ENCODE results near the gene MPV17. TPM values are rescaled to one million over a fixed set of nuclear protein-coding genes. Genes with fewer than 3 reads are reported as not detected.

The MPV17 gene
- total RNA-seq, 2 donors from 2014 or later, result 46.6 to 59.6 TPM

- Mint-ChIP-seq H3K4me1 (peaks cover 18% of the 10 kb centered on the region), H3K27me3 (ENCODE audit: insufficient read depth) (no peaks in the 10 kb centered on the region)
- WGBS, 2 experiments (ENCODE audit: insufficient coverage in 1 of 2, insufficient read length in 1 of 2), result 98% methylated on average over 3 of the region's 3 CpGs; no CpG with 5 or more reads in 1 of the 2 experiments
These were observed 34.3 kb downstream of the MPV17 start for GRCh38 chr2:27288610-27289009.

GRCh38 chr2:27285481-27285880 is 37.4 kb downstream of the MPV17 start:
- H3K4me3 Mint-ChIP-seq, result no peak overlapping the region
- no peak for DNase-seq

More at GRCh38 chr2:27288610-27289009, 34.3 kb downstream of the MPV17 start:
- H3K27ac ChIP-seq (ENCODE audit: low read depth, low read length), result no peak overlapping the region
- no peak overlapping the region for H3K9ac ChIP-seq (ENCODE audit: extremely low read depth, low read length, poor library complexity, severe bottlenecking)
- Mint-ChIP-seq H3K27ac (no peak overlapping the region), H3K4me3 (no peak overlapping the region), H3K9me3 (no peaks in the 10 kb centered on the region), H3K36me3 (ENCODE audit: low read depth) (no peaks in the 10 kb centered on the region)
- TF ChIP-seq CTCF (conservative IDR thresholded peaks at IDR 0.05), result no peak
- H3K9me3 ChIP-seq (ENCODE audit: control insufficient read depth, low read length), result no peaks in the 10 kb centered on the region
- no peak for DNase-seq
- H3K4me3 ChIP-seq (ENCODE audit: low read length), result no peak overlapping the region
- H3K27me3 ChIP-seq (ENCODE audit: control insufficient read depth, insufficient read depth, low read length, poor library complexity, severe bottlenecking), result no peaks in the 10 kb centered on the region
- peaks cover 7% of the 10 kb centered on the region for H3K4me1 ChIP-seq (ENCODE audit: control insufficient read depth, insufficient read depth, low read length)
- no peaks in the 10 kb centered on the region for H3K36me3 ChIP-seq (ENCODE audit: control insufficient read depth, insufficient read depth, low read length)

GRCh38 chr2:27284996-27285395 is 37.9 kb downstream of the MPV17 start:
- DNase-seq, result no peak
- Mint-ChIP-seq H3K4me3 (no peak overlapping the region), H3K27ac (no peak overlapping the region), H3K36me3 (ENCODE audit: low read depth) (no peaks in the 10 kb centered on the region), H3K4me1 (peaks cover 19% of the 10 kb centered on the region), H3K9me3 (no peaks in the 10 kb centered on the region), H3K27me3 (ENCODE audit: insufficient read depth) (peaks cover 5% of the 10 kb centered on the region)
- no peak overlapping the region for H3K27ac ChIP-seq (ENCODE audit: low read depth, low read length)
- H3K9me3 ChIP-seq (ENCODE audit: control insufficient read depth, low read length), result no peaks in the 10 kb centered on the region
- WGBS, 2 experiments (ENCODE audit: insufficient coverage in 1 of 2, insufficient read length in 1 of 2), result 80 to 91% methylated on average over 1 of the region's 1 CpG
- no peak overlapping the region for H3K9ac ChIP-seq (ENCODE audit: extremely low read depth, low read length, poor library complexity, severe bottlenecking)
- H3K27me3 ChIP-seq (ENCODE audit: control insufficient read depth, insufficient read depth, low read length, poor library complexity, severe bottlenecking), result no peaks in the 10 kb centered on the region
- H3K4me3 ChIP-seq (ENCODE audit: low read length), result no peak overlapping the region
- TF ChIP-seq CTCF (conservative IDR thresholded peaks at IDR 0.05), result no peak
- H3K4me1 ChIP-seq (ENCODE audit: control insufficient read depth, insufficient read depth, low read length), result peaks cover 16% of the 10 kb centered on the region
- H3K36me3 ChIP-seq (ENCODE audit: control insufficient read depth, insufficient read depth, low read length), result no peaks in the 10 kb centered on the region

More at GRCh38 chr2:27285481-27285880, 37.4 kb downstream of the MPV17 start:
- TF ChIP-seq CTCF (conservative IDR thresholded peaks at IDR 0.05), result no peak
- Histone ChIP-seq H3K9ac (ENCODE audit: extremely low read depth, low read length, poor library complexity, severe bottlenecking) (no peak overlapping the region), H3K27me3 (ENCODE audit: control insufficient read depth, insufficient read depth, low read length, poor library complexity, severe bottlenecking) (no peaks in the 10 kb centered on the region), H3K27ac (ENCODE audit: low read depth, low read length) (no peak overlapping the region), H3K4me3 (ENCODE audit: low read length) (no peak overlapping the region), H3K36me3 (ENCODE audit: control insufficient read depth, insufficient read depth, low read length) (no peaks in the 10 kb centered on the region), H3K4me1 (ENCODE audit: control insufficient read depth, insufficient read depth, low read length) (peaks cover 16% of the 10 kb centered on the region), H3K9me3 (ENCODE audit: control insufficient read depth, low read length) (no peaks in the 10 kb centered on the region)
- WGBS, 2 experiments (ENCODE audit: insufficient coverage in 1 of 2, insufficient read length in 1 of 2), result 72 to 73% methylated on average over 5 to 6 of the region's 6 CpGs
- H3K9me3 Mint-ChIP-seq, result no peaks in the 10 kb centered on the region
- H3K4me1 Mint-ChIP-seq, result peaks cover 19% of the 10 kb centered on the region
- H3K27me3 Mint-ChIP-seq (ENCODE audit: insufficient read depth), result peaks cover 5% of the 10 kb centered on the region
- no peaks in the 10 kb centered on the region for H3K36me3 Mint-ChIP-seq (ENCODE audit: low read depth)
- no peak overlapping the region for H3K27ac Mint-ChIP-seq

Measured in endodermal cell (in vitro differentiated cells).